SK-N-SH (cell line): ENCODE data around the gene FMN1.

Source experiments
- EP300 ChIP-seq, 2 experiments: IDR thresholded peaks; 2 replicates each; pipeline versions ENCODE4 v1.4.0 to v1.6.1; 2012; ENCODE audit warnings: borderline replicate concordance in 1 of 2, low read depth in 1 of 2, low read length in 1 of 2
- EZH2phosphoT487 ChIP-seq: fragments of 200-600 bp; sonication (generic); IDR thresholded peaks from 2 replicates; pipeline ENCODE4 v1.6.1; 2017; ENCODE audit warnings: low read depth, mixed run types, mild to moderate bottlenecking, antibody characterized with exemption, moderate library complexity, borderline replicate concordance
- FOXM1 ChIP-seq: IDR thresholded peaks from 2 replicates; pipeline ENCODE4 v1.4.0; 2012; ENCODE audit warnings: low read depth, mild to moderate bottlenecking
- NRF1 ChIP-seq: IDR thresholded peaks from 2 replicates; pipeline ENCODE4 v1.6.1; 2012; ENCODE audit warnings: low read depth, mild to moderate bottlenecking, low read length
- POLR2AphosphoS5 ChIP-seq: IDR thresholded peaks from 2 replicates; pipeline ENCODE4 v1.6.1; 2012; ENCODE audit warnings: low read depth, low read length
- REST ChIP-seq: IDR thresholded peaks from 2 replicates; pipeline ENCODE4 v1.6.1; 2012; ENCODE audit warnings: mild to moderate bottlenecking, low read depth, low read length, moderate library complexity
- RFX5 ChIP-seq: IDR thresholded peaks from 2 replicates; pipeline ENCODE4 v1.6.1; 2012; ENCODE audit warnings: mild to moderate bottlenecking, improper control_type of control experiment, low read length
- TAF1 ChIP-seq: IDR thresholded peaks from 2 replicates; pipeline ENCODE4 v1.6.1; 2012; ENCODE audit warnings: low read depth, mild to moderate bottlenecking, low read length, moderate library complexity, borderline replicate concordance
- TCF12 ChIP-seq: IDR thresholded peaks from 2 replicates; pipeline ENCODE4 v1.4.0; 2012
- USF2 ChIP-seq: fragments of 150-350 bp; IDR thresholded peaks from 2 replicates; pipeline ENCODE4 v1.6.1; 2017; ENCODE audit warnings: antibody characterized with exemption, low read length, low read depth, borderline replicate concordance
- YY1 ChIP-seq: IDR thresholded peaks from 2 replicates; pipeline ENCODE4 v1.4.0; 2012; ENCODE audit warnings: low read depth, mild to moderate bottlenecking
- ZBTB33 ChIP-seq: IDR thresholded peaks from 2 replicates; pipeline ENCODE4 v1.4.0; 2012; ENCODE audit warnings: low read depth, borderline replicate concordance
- TF ChIP-seq, protein P1 (sequence below): fragments of 200-600 bp; sonication (generic); IDR thresholded peaks from 2 replicates; pipeline ENCODE4 v1.6.1; 2017; ENCODE audit warnings: antibody characterized with exemption, mild to moderate bottlenecking, moderate library complexity

- no peak for TF ChIP-seq YY1
- TF ChIP-seq REST = no peak
- no peak for TF ChIP-seq TAF1
- TF ChIP-seq, protein P1, sequence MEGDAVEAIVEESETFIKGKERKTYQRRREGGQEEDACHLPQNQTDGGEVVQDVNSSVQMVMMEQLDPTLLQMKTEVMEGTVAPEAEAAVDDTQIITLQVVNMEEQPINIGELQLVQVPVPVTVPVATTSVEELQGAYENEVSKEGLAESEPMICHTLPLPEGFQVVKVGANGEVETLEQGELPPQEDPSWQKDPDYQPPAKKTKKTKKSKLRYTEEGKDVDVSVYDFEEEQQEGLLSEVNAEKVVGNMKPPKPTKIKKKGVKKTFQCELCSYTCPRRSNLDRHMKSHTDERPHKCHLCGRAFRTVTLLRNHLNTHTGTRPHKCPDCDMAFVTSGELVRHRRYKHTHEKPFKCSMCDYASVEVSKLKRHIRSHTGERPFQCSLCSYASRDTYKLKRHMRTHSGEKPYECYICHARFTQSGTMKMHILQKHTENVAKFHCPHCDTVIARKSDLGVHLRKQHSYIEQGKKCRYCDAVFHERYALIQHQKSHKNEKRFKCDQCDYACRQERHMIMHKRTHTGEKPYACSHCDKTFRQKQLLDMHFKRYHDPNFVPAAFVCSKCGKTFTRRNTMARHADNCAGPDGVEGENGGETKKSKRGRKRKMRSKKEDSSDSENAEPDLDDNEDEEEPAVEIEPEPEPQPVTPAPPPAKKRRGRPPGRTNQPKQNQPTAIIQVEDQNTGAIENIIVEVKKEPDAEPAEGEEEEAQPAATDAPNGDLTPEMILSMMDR = no peak
- no peak for TF ChIP-seq EZH2phosphoT487
- TF ChIP-seq NRF1 = no peak
- TF ChIP-seq POLR2AphosphoS5 = no peak
- TF ChIP-seq RFX5 = no peak
- no peak for TF ChIP-seq USF2
- no peak for TF ChIP-seq FOXM1
- no peak for TF ChIP-seq ZBTB33
- TF ChIP-seq TCF12 = no peak
- no peak for TF ChIP-seq EP300 (IDR thresholded peaks at IDR 0.05; ENCODE audit: borderline replicate concordance in 1 of 2, low read depth in 1 of 2, low read length in 1 of 2)
Measured at GRCh38 chr15:32882955-32883354, 311.6 kb downstream of the FMN1 start.
